GM12864 (cell line): ENCODE results near the gene CBFA2T2.

Experiments
- DNase-seq: peaks from one replicate; pipeline ENCODE4 v3.0.0-alpha.2; 2011; ENCODE audit warnings: low read depth
- H3K4me3 ChIP-seq: 2 replicates; pipeline ENCODE4 v1.5.1; 2011; ENCODE audit warnings: mild to moderate bottlenecking, low read depth, low read length, control low read depth
- TF ChIP-seq, protein P1 (sequence below): IDR thresholded peaks from 2 replicates; pipeline ENCODE4 v1.5.1; 2011; ENCODE audit warnings: low read depth, mild to moderate bottlenecking, moderate library complexity, low read length, control low read depth, inconsistent platforms; ENCODE audit errors: missing control alignments

The CBFA2T2 gene

DNA sequence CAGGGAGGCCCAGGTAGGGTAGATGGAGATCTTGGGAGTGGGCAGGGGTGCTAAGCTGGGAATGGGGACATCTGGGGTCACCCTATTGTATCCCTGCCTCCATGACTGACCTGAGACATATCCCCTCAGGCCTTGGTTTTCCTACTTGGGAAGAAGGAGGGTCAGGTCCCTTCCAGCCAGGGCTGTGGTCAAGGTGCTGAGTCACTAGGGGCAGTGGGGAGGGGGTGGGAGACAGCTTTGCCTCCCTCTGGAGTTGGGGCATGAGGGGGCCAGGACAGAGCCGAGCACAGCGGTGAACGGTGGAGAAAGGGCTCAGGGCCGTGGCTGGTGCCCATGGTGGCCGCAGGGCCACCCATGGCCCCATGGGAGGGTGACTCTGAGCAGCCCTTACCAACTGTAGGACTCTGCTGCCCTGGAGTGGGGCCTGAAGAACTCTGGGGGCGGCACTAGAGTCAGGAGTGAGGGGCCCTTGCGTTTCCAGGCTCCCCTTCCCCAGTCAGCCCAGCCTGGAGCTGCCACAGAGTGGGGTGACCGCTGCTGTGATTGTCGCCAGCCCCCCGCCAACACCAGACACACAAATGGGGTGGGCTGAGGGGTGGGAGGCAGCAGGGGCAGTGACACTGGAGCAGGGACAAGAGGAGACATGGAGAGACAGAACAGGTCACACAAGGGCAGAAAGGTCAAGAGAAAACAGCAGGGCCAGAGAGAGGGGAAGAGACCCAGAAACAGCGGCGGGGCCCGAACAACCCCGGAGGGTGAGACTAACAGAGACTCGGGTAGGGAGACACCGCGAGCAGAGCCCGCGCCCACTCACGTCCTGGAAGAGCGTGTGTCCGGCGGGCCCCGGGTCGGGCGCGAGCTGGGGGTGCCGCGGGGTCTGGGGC, 183.8 kb downstream of the CBFA2T2 start:
- TF ChIP-seq, protein P1, sequence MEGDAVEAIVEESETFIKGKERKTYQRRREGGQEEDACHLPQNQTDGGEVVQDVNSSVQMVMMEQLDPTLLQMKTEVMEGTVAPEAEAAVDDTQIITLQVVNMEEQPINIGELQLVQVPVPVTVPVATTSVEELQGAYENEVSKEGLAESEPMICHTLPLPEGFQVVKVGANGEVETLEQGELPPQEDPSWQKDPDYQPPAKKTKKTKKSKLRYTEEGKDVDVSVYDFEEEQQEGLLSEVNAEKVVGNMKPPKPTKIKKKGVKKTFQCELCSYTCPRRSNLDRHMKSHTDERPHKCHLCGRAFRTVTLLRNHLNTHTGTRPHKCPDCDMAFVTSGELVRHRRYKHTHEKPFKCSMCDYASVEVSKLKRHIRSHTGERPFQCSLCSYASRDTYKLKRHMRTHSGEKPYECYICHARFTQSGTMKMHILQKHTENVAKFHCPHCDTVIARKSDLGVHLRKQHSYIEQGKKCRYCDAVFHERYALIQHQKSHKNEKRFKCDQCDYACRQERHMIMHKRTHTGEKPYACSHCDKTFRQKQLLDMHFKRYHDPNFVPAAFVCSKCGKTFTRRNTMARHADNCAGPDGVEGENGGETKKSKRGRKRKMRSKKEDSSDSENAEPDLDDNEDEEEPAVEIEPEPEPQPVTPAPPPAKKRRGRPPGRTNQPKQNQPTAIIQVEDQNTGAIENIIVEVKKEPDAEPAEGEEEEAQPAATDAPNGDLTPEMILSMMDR: no peak
- H3K4me3 ChIP-seq: peak overlapping the region; percentile 72
- no peak for DNase-seq

DNA sequence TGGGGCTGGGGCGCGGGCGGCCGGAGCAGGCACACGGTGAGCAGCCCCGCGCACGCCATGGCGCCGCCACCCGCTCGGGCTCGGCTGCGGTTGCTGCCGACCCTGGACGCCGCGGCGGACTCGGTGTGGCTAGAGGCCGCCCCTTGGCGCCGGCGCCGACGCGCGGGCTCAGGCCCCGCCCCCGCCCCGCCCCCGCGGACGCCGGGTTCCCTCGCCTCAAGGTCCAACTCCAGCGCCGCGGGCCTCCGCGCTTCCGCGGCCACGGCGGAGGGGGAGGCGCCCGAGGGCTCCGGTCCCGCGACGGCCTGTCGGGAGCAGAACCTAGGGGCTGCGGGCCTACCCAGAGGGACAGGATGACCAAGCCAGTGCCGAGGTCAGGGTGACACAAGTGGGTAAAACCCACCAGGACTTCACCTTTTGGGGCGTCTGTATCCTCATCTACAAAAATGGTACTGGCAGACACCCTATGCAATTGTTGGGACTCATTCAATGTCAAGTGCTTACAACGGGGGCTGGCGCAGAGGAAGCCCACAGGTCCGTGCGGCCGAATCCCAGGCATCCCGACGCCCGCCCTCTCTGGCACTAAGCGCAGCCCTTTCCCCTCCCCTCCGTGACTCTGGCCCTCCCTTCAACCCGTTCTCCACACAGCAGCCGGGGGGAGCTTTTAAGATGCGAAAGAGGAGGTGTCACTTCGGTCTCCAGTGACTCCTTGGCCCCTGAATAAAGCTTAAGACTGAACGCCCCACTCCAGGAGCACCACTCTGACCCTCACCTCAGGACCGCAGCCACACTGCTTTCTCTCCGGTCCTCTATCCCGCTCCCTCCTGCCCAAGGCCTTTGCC, 184.6 kb downstream of the CBFA2T2 start, which contains the start of gene NECAB3:
Gene NECAB3 (minus strand): TSS at position 135 of the 842 bp plus-strand sequence. CDS start 76 bp downstream, at position 59.
- DNase-seq: no peak
- TF ChIP-seq, protein P1: no peak
- peak within 1 kb of the TSS; percentile 72 for H3K4me3 ChIP-seq

DNA sequence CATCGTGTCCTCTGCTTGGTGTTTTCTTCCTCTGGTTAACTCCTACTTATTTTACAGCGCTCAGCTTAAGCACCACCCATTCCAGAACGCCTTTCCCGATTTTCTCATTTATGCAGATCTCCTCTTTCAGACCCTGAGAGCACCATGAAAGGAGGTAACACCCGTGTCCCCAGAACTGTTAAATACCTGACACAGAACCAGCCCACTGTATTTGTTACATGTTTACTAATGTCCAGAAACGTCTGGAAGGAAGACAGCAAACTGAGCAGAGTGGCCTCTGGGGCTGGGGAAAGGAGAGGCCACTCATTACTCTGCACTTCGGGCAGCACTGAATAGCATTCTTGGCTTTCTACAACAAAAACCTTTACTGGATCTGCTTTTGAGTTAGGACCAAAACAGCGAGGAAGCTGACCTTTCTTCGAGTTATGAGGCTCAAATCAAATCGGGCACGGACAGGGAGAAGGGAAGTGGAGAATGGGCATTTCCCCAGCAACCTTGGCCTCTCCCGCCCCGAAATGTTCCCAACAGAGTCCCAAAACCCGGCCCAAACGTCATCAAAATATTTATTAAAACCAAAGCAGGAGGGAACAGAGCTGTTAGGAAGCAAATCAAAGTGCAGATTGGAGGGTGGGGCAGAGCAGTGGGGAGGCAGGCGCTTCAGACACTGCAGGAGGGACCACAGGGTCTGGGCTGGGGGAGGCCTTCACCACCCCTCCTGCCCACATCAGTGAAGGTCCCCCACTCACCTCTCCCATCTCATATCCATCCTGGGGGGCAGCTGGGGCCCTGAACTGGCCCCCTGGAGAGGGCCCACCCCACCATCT, 185.5 kb downstream of the CBFA2T2 start:
- DNase-seq: no peak
- TF ChIP-seq, protein P1: no peak
- H3K4me3 ChIP-seq: no peak overlapping the region

DNA sequence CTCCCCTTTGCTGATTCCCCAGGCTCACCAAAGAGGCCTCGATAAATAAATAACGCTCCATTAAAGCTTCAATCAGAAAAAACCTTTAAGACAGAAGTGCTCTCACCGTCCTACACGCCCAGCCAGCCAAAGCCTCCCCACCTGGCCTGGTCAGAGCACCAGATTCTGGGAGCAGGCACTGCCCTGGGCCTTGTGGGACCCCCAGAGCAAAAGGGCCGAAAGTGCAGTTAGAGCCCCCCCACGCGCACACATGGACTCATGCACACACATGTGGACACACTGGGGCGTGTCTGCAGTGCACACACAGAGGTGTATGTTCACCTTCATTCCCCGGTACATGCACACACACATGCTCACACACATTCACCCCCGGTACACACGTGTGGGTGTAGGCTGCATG, 186.2 kb downstream of the CBFA2T2 start:
- TF ChIP-seq, protein P1: no peak
- DNase-seq: no peak
- H3K4me3 ChIP-seq: no peak overlapping the region

DNA sequence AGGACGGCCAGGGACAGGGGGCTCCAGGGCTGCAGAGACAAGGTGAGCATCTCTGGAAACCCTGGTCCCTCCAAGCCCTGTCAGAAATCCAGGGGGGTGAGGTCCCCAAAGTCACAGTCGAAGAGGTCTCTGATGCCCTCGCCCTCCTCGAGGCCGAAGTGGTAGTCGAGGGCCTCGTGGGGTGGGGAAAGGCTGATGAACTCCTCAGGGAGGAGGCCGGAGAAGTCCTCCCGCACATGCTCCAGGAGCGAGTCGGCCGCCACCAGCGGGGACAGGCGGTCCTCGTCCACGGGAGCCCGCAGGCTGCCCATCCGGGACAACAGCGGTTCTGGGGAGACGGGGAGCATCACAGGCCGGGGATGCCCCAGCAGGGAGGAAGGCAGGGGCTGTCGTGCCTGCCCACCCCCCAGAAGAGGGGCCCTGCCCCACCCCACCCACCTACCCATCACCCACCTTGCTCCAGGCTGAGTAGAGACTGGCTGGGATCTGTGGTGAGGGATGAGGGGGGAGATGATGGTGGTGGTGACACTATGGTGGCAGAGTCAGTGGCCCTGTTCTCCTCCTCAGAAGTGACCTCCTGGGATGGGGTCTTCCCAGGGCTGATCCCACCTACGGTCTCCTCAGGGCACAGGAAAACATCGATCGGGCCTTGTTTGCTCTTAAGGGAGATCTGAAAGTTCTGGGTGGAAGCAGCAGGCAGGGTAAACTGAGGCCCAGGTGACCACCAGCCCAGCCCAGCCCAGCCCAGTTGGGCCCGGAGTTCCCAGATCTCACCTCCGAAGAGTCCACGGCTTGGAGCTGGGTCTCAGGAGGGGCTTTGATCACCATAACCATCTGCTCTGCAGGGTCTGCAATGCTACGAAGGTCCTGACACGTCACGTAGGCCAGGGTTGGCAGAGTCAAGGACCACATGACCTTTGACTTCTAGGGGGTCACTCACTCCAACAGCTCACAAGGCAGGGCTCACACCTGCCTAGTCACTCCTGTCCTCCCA, 187.1 kb downstream of the CBFA2T2 start:
- H3K4me3 ChIP-seq: no peak overlapping the region
- DNase-seq: no peak
- TF ChIP-seq, protein P1: no peak
